Cortex of kidney (tissue), 1 donor: ENCODE results near the gene MYO5B.

Experiments used
- DNase-seq: peaks from one replicate; lab custom pipeline; 2025; lab: John Stamatoyannopoulos, UW

MYO5B gene

GRCh38 chr18:50144540-50144939 is 50.4 kb downstream of the MYO5B start:
- DNase-seq = no peak

GRCh38 chr18:50143886-50144285 is 51.1 kb downstream of the MYO5B start:
- no peak for DNase-seq

- DNase-seq = no peak
These were observed 51.7 kb downstream of the MYO5B start for GRCh38 chr18:50143294-50143693.

GRCh38 chr18:50142441-50143120 is 52.4 kb downstream of the MYO5B start:
- no peak for DNase-seq

- DNase-seq = no peak
These were observed 56.5 kb downstream of the MYO5B start for GRCh38 chr18:50138181-50139064.

- DNase-seq = no peak
These were observed 59.0 kb downstream of the MYO5B start for GRCh38 chr18:50135903-50136302.

GRCh38 chr18:50133526-50133925 is 61.4 kb downstream of the MYO5B start:
- DNase-seq = no peak

- DNase-seq = no peak
These were observed 63.4 kb downstream of the MYO5B start for GRCh38 chr18:50131591-50131990.

- DNase-seq = no peak
These were observed 66.3 kb downstream of the MYO5B start for GRCh38 chr18:50128506-50129271.

- DNase-seq = no peak
These were observed 67.3 kb downstream of the MYO5B start for GRCh38 chr18:50127516-50128210.

GRCh38 chr18:50126471-50126870 is 68.5 kb downstream of the MYO5B start:
- DNase-seq = no peak

GRCh38 chr18:50125456-50125855 is 69.5 kb downstream of the MYO5B start:
- DNase-seq = no peak

GRCh38 chr18:50119296-50119695 is 75.7 kb downstream of the MYO5B start:
- DNase-seq = no peak

- no peak for DNase-seq
These were observed 77.1 kb downstream of the MYO5B start for GRCh38 chr18:50117863-50118262.

- DNase-seq = no peak
These were observed 79.9 kb downstream of the MYO5B start for GRCh38 chr18:50115095-50115494.

- DNase-seq = no peak
These were observed 80.5 kb downstream of the MYO5B start for GRCh38 chr18:50114448-50114847.

GRCh38 chr18:50113726-50114125 is 81.2 kb downstream of the MYO5B start:
- DNase-seq = no peak

GRCh38 chr18:50111398-50111797 is 83.5 kb downstream of the MYO5B start:
- no peak for DNase-seq

- no peak for DNase-seq
These were observed 87.4 kb downstream of the MYO5B start for GRCh38 chr18:50107468-50107977.

GRCh38 chr18:50105027-50105426 is 89.9 kb downstream of the MYO5B start:
- DNase-seq = no peak

- no peak for DNase-seq
These were observed 90.5 kb downstream of the MYO5B start for GRCh38 chr18:50104421-50104820.
